K562 (cell line): Measurements from ENCODE around the gene ALOX5. TPM values are rescaled to one million over a fixed set of nuclear protein-coding genes. Genes with fewer than 3 reads are reported as not detected.

Experiments
- ATAC-seq: fragments of 200-7000 bp; cut with Tn5 transposase; 3 replicates; pipeline ENCODE4 v1.9.1; 2020; ENCODE audit warnings: moderate library complexity
- BruUV-seq: library from RNA; stranded (reverse); fragments of 400-500 nt; replicated peaks from 2 replicates; lab custom pipeline; 2021; lab: Mats Ljungman, UMichigan
- CTCF ChIA-PET: fragments of 300-600 bp; formaldehyde crosslinking; extraction: SDS; loops from one replicate; lab custom pipeline; 2021; ENCODE audit warnings: low intra/inter-chr PET ratio; lab: Yijun Ruan, JAX
- POLR2A ChIA-PET: fragments of 300-600, 350-650 bp; sonication (Branson Sonifier 250); formaldehyde crosslinking; extraction: SDS; loops from one replicate; lab custom pipeline; 2021; ENCODE audit warnings: antibody characterized with exemption, inconsistent platforms; lab: Yijun Ruan, JAX
- DNase-seq, 4 experiments: peaks; one replicate each; pipeline versions ENCODE4 v3.0.0 to v3.0.0-alpha.2; 2011 to 2018; ENCODE audit warnings: low spot score in 3 of 4, mixed read lengths in 3 of 4; ENCODE audit errors: extremely low read depth in 1 of 4
- FAIRE-seq: peaks from 2 replicates; lab custom pipeline; 2011; peaks lifted over from hg19 to GRCh38; lab: Jason Lieb, UNC
- H2AFZ ChIP-seq: 2 replicates; pipeline ENCODE4 v1.6.0; 2011; ENCODE audit warnings: low read depth, low read length, control low read depth, inconsistent platforms
- H3K27ac ChIP-seq: fragments of 200-600 bp; 3 replicates; pipeline ENCODE4 v1.8.0; 2011; ENCODE audit warnings: low read depth, mild to moderate bottlenecking, control low read depth, inconsistent platforms, low read length, moderate library complexity, mixed read lengths; ENCODE audit errors: extremely low read depth
- H3K27me3 ChIP-seq, 2 experiments: fragments of 300-600 bp in 1 of 2; 2 replicates in 1 of 2; 3 replicates in 1 of 2; pipeline versions ENCODE4 v1.6.0 to v1.8.0; 2011; ENCODE audit warnings: inconsistent platforms in 2 of 2, low read length in 2 of 2, mild to moderate bottlenecking in 1 of 2, mixed read lengths in 1 of 2, moderate library complexity in 1 of 2; ENCODE audit not compliant: control insufficient read depth in 2 of 2, insufficient read depth in 2 of 2
- H3K36me3 ChIP-seq: fragments of 300-600 bp; 3 replicates; pipeline ENCODE4 v1.8.0; 2011; ENCODE audit warnings: mild to moderate bottlenecking, low read length, inconsistent platforms; ENCODE audit not compliant: control insufficient read depth, insufficient read depth
- H3K4me1 ChIP-seq, 2 experiments: fragments of 200-600 bp in 1 of 2; replicated peaks in 1 of 2; 2 replicates in 1 of 2; 3 replicates in 1 of 2; pipeline versions ENCODE4 v1.5.1 to v1.8.0; 2011; ENCODE audit warnings: inconsistent platforms in 2 of 2, low read length in 2 of 2, mild to moderate bottlenecking in 1 of 2, mixed read lengths in 1 of 2, moderate library complexity in 1 of 2; ENCODE audit not compliant: control insufficient read depth in 2 of 2, insufficient read depth in 2 of 2
- H3K4me2 ChIP-seq: 2 replicates; pipeline ENCODE4 v1.6.1; 2011; ENCODE audit warnings: low read length, control low read depth, inconsistent platforms, mixed read lengths; ENCODE audit not compliant: insufficient read depth
- H3K4me3 ChIP-seq: fragments of 200-600 bp; sonication (generic), shearing (Covaris generic); 2 replicates; pipeline ENCODE4 v1.5.1; 2016; ENCODE audit warnings: control low read depth, inconsistent platforms
- H3K79me2 ChIP-seq: fragments of 200-600 bp; 3 replicates; pipeline ENCODE4 v1.8.0; 2011; ENCODE audit warnings: low read length, inconsistent platforms; ENCODE audit not compliant: control insufficient read depth, insufficient read depth
- H3K9ac ChIP-seq, 2 experiments: 2 replicates each; pipeline versions ENCODE4 v1.6.0 to v1.6.1; 2011; ENCODE audit warnings: low read depth in 2 of 2, low read length in 2 of 2, control low read depth in 1 of 2, inconsistent platforms in 1 of 2, mild to moderate bottlenecking in 1 of 2, mixed read lengths in 1 of 2; ENCODE audit not compliant: insufficient read depth in 1 of 2
- H3K9me1 ChIP-seq: one replicate; pipeline ENCODE4 v1.6.0; 2011; ENCODE audit warnings: inconsistent platforms, mild to moderate bottlenecking, low read length, moderate library complexity; ENCODE audit not compliant: control insufficient read depth, insufficient read depth
- H3K9me3 ChIP-seq: replicated peaks from 2 replicates; pipeline ENCODE4 v1.5.1; 2011; ENCODE audit warnings: low read depth, low read length, inconsistent platforms; ENCODE audit not compliant: control insufficient read depth, insufficient read depth
- H4K20me1 ChIP-seq: replicated peaks from 2 replicates; pipeline ENCODE4 v1.6.1; 2011; ENCODE audit warnings: low read length, inconsistent platforms, mixed read lengths; ENCODE audit not compliant: control insufficient read depth, insufficient read depth
- FOSL1 ChIP-seq: fragments of 200-800 bp; sonication (Bioruptor generic); conservative IDR thresholded peaks from 2 replicates; pipeline ENCODE4 v1.6.1; 2016; ENCODE audit warnings: missing genetic modification characterization, missing compliant biosample characterization
- FOXK1 ChIP-seq: sonication (generic); formaldehyde crosslinking; IDR thresholded peaks from 2 replicates; pipeline ENCODE4 v1.8.0; 2022; ENCODE audit warnings: missing genetic modification reagents, mild to moderate bottlenecking, borderline replicate concordance
- GABPA ChIP-seq: fragments of 200-800 bp; sonication (Bioruptor generic); conservative IDR thresholded peaks from 2 replicates; pipeline ENCODE4 v1.6.1; 2016; ENCODE audit warnings: low read depth, missing genetic modification characterization, missing compliant biosample characterization
- HNRNPLL ChIP-seq: fragments of 200-400 bp; formaldehyde crosslinking; IDR thresholded peaks from 2 replicates; pipeline ENCODE4 v1.6.1; 2017; ENCODE audit warnings: low read length, low read depth, mild to moderate bottlenecking; ENCODE audit not compliant: poor library complexity, severe bottlenecking
- JUN ChIP-seq, 2 experiments: sonication (generic) in 1 of 2; formaldehyde crosslinking in 1 of 2; IDR thresholded peaks; 2 replicates each; pipeline versions ENCODE4 v1.6.1 to v1.8.0; 2012 to 2022; ENCODE audit warnings: borderline replicate concordance in 2 of 2, mild to moderate bottlenecking in 2 of 2, improper control_type of control experiment in 1 of 2, low read depth in 1 of 2, low read length in 1 of 2, missing genetic modification reagents in 1 of 2
- KLF6 ChIP-seq: fragments of 250-450 bp; sonication (Bioruptor Pico); IDR thresholded peaks from 2 replicates; pipeline ENCODE4 v1.4.0; 2020; ENCODE audit warnings: mild to moderate bottlenecking, moderate library complexity, borderline replicate concordance
- L3MBTL2 ChIP-seq: fragments of 450-650 bp; IDR thresholded peaks from 2 replicates; pipeline ENCODE4 v1.6.1; 2016; ENCODE audit warnings: mild to moderate bottlenecking, moderate library complexity
- NFE2 ChIP-seq: IDR thresholded peaks from 2 replicates; pipeline ENCODE4 v1.6.1; 2014; ENCODE audit warnings: antibody characterized with exemption, low read depth
- RFX1 ChIP-seq: fragments of 450-650 bp; IDR thresholded peaks from 2 replicates; pipeline ENCODE4 v1.6.1; 2016; ENCODE audit warnings: mild to moderate bottlenecking, moderate library complexity
- SMAD4 ChIP-seq: fragments of 250-450 bp; sonication (Bioruptor Pico); conservative IDR thresholded peaks from 2 replicates; pipeline ENCODE4 v1.8.0; 2021; ENCODE audit warnings: inconsistent platforms, mild to moderate bottlenecking, moderate library complexity
- SRSF7 ChIP-seq: fragments of 200-400 bp; formaldehyde crosslinking; optimal IDR thresholded peaks from 2 replicates; pipeline ENCODE3; 2017; ENCODE audit warnings: mild to moderate bottlenecking, low read depth, low read length
- TEAD1 ChIP-seq, 2 experiments: fragments of 450-650 bp in 1 of 2; sonication (generic) in 1 of 2; formaldehyde crosslinking; IDR thresholded peaks; 2 replicates each; pipeline versions ENCODE4 v1.4.0 to v1.8.0; 2020 to 2022; ENCODE audit warnings: mild to moderate bottlenecking in 2 of 2, missing genetic modification reagents in 1 of 2
- TGIF2 ChIP-seq: sonication (generic); formaldehyde crosslinking; IDR thresholded peaks from 2 replicates; pipeline ENCODE4 v1.8.1; 2022; ENCODE audit warnings: mild to moderate bottlenecking, missing genetic modification reagents, moderate library complexity
- ZBTB1 ChIP-seq: sonication (generic); formaldehyde crosslinking; IDR thresholded peaks from 2 replicates; pipeline ENCODE4 v1.8.1; 2023; ENCODE audit warnings: missing genetic modification reagents, low read depth, mild to moderate bottlenecking, borderline replicate concordance
- WGBS: fragments of 100-300 bp; shearing (Covaris generic); methylation state at CpG from one replicate; pipeline ENCODE4 v1.1.6; 2016; ENCODE audit warnings: low coverage, mixed read lengths; ENCODE audit not compliant: insufficient coverage; ENCODE audit errors: missing lambda C conversion rate; 5-methylcytosine and 5-hydroxymethylcytosine counted together
- in situ Hi-C: fragments of 300-500 bp; cut with MboI; formaldehyde crosslinking; loops from 4 replicates; pipeline ENCODE4 v1.15.0; 2018; ENCODE audit warnings: inconsistent platforms, mixed read lengths
- intact Hi-C: fragments of 100-400 bp; cut with micrococcal nuclease; formaldehyde crosslinking; loops from 2 replicates; pipeline ENCODE4 v1.14.2; 2022
- polyA plus RNA-seq, 8 experiments: library from polyadenylated mRNA; depleted of rRNA in 4 of 8; stranded (reverse) in 5 of 8; unstranded in 3 of 8; fragments of >200 nt; fragmentation: Nextera tagmentation in 2 of 8; fragmentation: Illumina TruSeq in 1 of 8; extraction: Ambion mirVana in 2 of 8; extraction: Trizol in 1 of 8; gene quantifications; 2 replicates each; pipeline versions ENCODE4 v1.2.1 to v1.2.3, GENCODE V29; 2011 to 2014; ENCODE audit warnings: inconsistent platforms in 1 of 8, missing spikeins in 1 of 8
- total RNA-seq, 7 experiments: library from RNA; depleted of rRNA in 6 of 7; stranded (reverse); fragments of >200 nt in 6 of 7; fragmentation: Illumina TruSeq in 2 of 7; extraction: Trizol in 2 of 7; gene quantifications; 2 replicates each; pipeline versions ENCODE4 v1.2.1 to v1.2.3, GENCODE V29; 2011 to 2021; ENCODE audit warnings: low replicate concordance in 1 of 7
- TF ChIP-seq, protein P1 (sequence below): fragments of 450-650 bp; conservative IDR thresholded peaks from 2 replicates; pipeline ENCODE4 v1.6.1; 2016; ENCODE audit warnings: missing genetic modification characterization, low read depth, mild to moderate bottlenecking, missing compliant biosample characterization, moderate library complexity
- TF ChIP-seq, protein P2 (sequence below): fragments of 450-650 bp; formaldehyde crosslinking; IDR thresholded peaks from 2 replicates; pipeline ENCODE4 v1.4.0; 2020; ENCODE audit warnings: mild to moderate bottlenecking, moderate library complexity

The ALOX5 gene
- total and polyA plus RNA-seq, 9 of the 15 experiments (the other 6 are each of a cell fraction or from before 2014, with no cell fraction given), result 0.10 to 2.4 (median 1.4) TPM

DNA sequence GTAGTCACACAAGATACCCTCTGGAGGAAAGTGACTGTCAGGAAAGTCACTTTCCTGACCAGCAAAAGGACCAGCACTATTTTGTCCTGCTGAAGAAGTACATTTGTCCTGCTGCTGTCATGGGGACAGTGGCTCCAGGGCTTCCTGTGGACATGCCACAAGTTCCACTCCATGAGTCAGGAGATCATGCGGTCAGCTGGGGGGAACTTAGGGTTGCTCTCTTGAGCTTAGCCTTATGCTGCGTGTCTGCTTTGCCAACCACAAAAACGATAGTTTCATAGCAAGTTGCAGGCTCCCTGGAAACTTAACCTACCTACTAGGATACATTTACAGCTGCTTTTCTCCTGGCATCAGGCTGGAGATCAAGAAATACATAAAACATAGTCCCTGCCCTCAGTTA lies 19.8 kb upstream of the ALOX5 start:
- FAIRE-seq (no peak), ATAC-seq (peak; percentile 58), DNase-seq (peak in 1 of 4 experiments; percentile 46)
- no peak overlapping the region for H3K9ac ChIP-seq
- H2AFZ ChIP-seq, result peak overlapping the region; percentile 51
- peaks cover 0 to 23% of the 10 kb centered on the region in 2 experiments; a peak in 3 of 5 replicates for H3K4me1 ChIP-seq
- no peaks in the 10 kb centered on the region for H4K20me1 ChIP-seq
- intact Hi-C loops, result no loop called here
- CTCF ChIA-PET, result no interaction called here
- WGBS, result 9% methylated on average over 3 of the region's 3 CpGs
- no peak overlapping the region for H3K4me2 ChIP-seq
- no peaks in the 10 kb centered on the region for H3K9me1 ChIP-seq
- no peak overlapping the region for H3K4me3 ChIP-seq
- H3K9me3 ChIP-seq, result no peaks in the 10 kb centered on the region
- no peaks in the 10 kb centered on the region; a peak in 1 of 5 replicates for H3K27me3 ChIP-seq
- H3K36me3 ChIP-seq, result no peaks in the 10 kb centered on the region
- no TSS peak for BruUV-seq
- POLR2A ChIA-PET, result interaction anchor here (1.1 kb wide), 1 partner anchor 107 kb away, joined by 3 read pairs; no protein-coding TSS in a partner anchor
- H3K27ac ChIP-seq, result no peak overlapping the region
- H3K79me2 ChIP-seq, result no peaks in the 10 kb centered on the region
- in situ Hi-C loops, result no loop called here
- TF ChIP-seq SMAD4 (CRISPR knock-in tag) (0 out of 2 replicates have a peak, but pooled peaks have one; percentile 36), RFX1 (peak; percentile 30; the same call in 1 of the 2 replicates), FOXK1 (CRISPR knock-in tag) (no peak), NFE2 (0 out of 2 replicates have a peak, but pooled peaks have one; percentile 34), JUN (IDR thresholded peaks at IDR 0.05; ENCODE audit: borderline replicate concordance, low read depth, low read length) (peak; percentile 45; the same call in 1 of the 2 replicates), JUN (CRISPR knock-in tag; IDR thresholded peaks at IDR 0.05; ENCODE audit: borderline replicate concordance) (no peak), GABPA (tag) (0 out of 2 replicates have a peak, but pooled peaks have one; percentile 26), SRSF7 (no peak), TGIF2 (CRISPR knock-in tag) (no peak), FOSL1 (peak; percentile 74), KLF6 (no peak), HNRNPLL (no peak), ZBTB1 (CRISPR knock-in tag) (no peak), L3MBTL2 (peak; percentile 39; the same call in 1 of the 2 replicates), TEAD1 (CRISPR knock-in tag; IDR thresholded peaks at IDR 0.05) (0 out of 4 replicates have a peak, but pooled peaks of 1 of the 2 experiments have one; percentile 31)
- TF ChIP-seq, protein P1, sequence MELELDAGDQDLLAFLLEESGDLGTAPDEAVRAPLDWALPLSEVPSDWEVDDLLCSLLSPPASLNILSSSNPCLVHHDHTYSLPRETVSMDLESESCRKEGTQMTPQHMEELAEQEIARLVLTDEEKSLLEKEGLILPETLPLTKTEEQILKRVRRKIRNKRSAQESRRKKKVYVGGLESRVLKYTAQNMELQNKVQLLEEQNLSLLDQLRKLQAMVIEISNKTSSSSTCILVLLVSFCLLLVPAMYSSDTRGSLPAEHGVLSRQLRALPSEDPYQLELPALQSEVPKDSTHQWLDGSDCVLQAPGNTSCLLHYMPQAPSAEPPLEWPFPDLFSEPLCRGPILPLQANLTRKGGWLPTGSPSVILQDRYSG (tag), result no peak
- TF ChIP-seq, protein P2, sequence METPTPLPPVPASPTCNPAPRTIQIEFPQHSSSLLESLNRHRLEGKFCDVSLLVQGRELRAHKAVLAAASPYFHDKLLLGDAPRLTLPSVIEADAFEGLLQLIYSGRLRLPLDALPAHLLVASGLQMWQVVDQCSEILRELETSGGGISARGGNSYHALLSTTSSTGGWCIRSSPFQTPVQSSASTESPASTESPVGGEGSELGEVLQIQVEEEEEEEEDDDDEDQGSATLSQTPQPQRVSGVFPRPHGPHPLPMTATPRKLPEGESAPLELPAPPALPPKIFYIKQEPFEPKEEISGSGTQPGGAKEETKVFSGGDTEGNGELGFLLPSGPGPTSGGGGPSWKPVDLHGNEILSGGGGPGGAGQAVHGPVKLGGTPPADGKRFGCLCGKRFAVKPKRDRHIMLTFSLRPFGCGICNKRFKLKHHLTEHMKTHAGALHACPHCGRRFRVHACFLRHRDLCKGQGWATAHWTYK (CRISPR knock-in tag), result peak; percentile 97
